Measurements from ENCODE around the gene DYRK3. TPM values are rescaled to one million over a fixed set of nuclear protein-coding genes. Genes with fewer than 3 reads are reported as not detected.

The DYRK3 gene
- total RNA-seq, 4 donors from 2014 or later = 2.5 to 9.1 (median 4.0) TPM

- H3K27me3 ChIP-seq = no peaks in the 10 kb centered on the region
- intact Hi-C loops (cut with DNase I) = no loop called here
- H3K9me3 ChIP-seq = no peaks in the 10 kb centered on the region
- no peak overlapping the region for H3K27ac ChIP-seq
- WGBS, 2 donors = 61 to 79% methylated on average over 3 of the region's 3 CpGs
- no peaks in the 10 kb centered on the region for H3K36me3 ChIP-seq
- DNase-seq = no peak
- TF ChIP-seq POLR2A (IDR thresholded peaks at IDR 0.05) = no peak
- H3K4me3 ChIP-seq = no peak overlapping the region
- peaks cover 0 to 27% (median 18%) of the 10 kb centered on the region in 3 donors for H3K4me1 ChIP-seq
These were observed 43.2 kb downstream of the DYRK3 start for GRCh38 chr1:206678490-206678889.

GRCh38 chr1:206679738-206680211 is 44.4 kb downstream of the DYRK3 start:
- H3K27ac ChIP-seq = no peak overlapping the region
- DNase-seq = no peak
- intact Hi-C loops (cut with DNase I) = no loop called here
- 55 to 74% methylated on average over 5 of the region's 5 CpGs for WGBS, 2 donors
- TF ChIP-seq CTCF (IDR thresholded peaks at IDR 0.05) (no peak), POLR2A (IDR thresholded peaks at IDR 0.05) (no peak)
- peaks cover 6 to 24% (median 15%) of the 10 kb centered on the region in 3 donors for H3K4me1 ChIP-seq
- H3K4me3 ChIP-seq = no peak overlapping the region
- H3K27me3 ChIP-seq = no peaks in the 10 kb centered on the region
- no peaks in the 10 kb centered on the region for H3K9me3 ChIP-seq
- no peaks in the 10 kb centered on the region for H3K36me3 ChIP-seq

GRCh38 chr1:206680279-206680678 is 44.9 kb downstream of the DYRK3 start:
- intact Hi-C loops (cut with DNase I) = no loop called here
- H3K4me3 ChIP-seq = no peak overlapping the region
- H3K27ac ChIP-seq = no peak overlapping the region
- DNase-seq = no peak
- H3K36me3 ChIP-seq = no peaks in the 10 kb centered on the region
- no peak for TF ChIP-seq CTCF (IDR thresholded peaks at IDR 0.05)
- no peak for TF ChIP-seq POLR2A (IDR thresholded peaks at IDR 0.05)
- 65 to 82% methylated on average over 4 of the region's 4 CpGs for WGBS, 2 donors
- H3K4me1 ChIP-seq = peaks cover 6 to 19% (median 10%) of the 10 kb centered on the region in 3 donors
- H3K9me3 ChIP-seq = no peaks in the 10 kb centered on the region
- no peaks in the 10 kb centered on the region for H3K27me3 ChIP-seq

GRCh38 chr1:206681359-206681758 is 46.0 kb downstream of the DYRK3 start:
- no peak overlapping the region for H3K27ac ChIP-seq
- intact Hi-C loops (cut with DNase I) = no loop called here
- 72 to 80% methylated on average over 2 of the region's 2 CpGs for WGBS, 2 donors

GRCh38 chr1:206682111-206682510 is 46.8 kb downstream of the DYRK3 start:
- 60 to 74% methylated on average over 3 of the region's 3 CpGs for WGBS, 2 donors
- H3K27me3 ChIP-seq = no peaks in the 10 kb centered on the region

More at GRCh38 chr1:206681359-206681758, 46.0 kb downstream of the DYRK3 start:
- H3K36me3 ChIP-seq = no peaks in the 10 kb centered on the region
- DNase-seq = no peak
- no peaks in the 10 kb centered on the region for H3K9me3 ChIP-seq
- peaks cover 6 to 15% (median 9%) of the 10 kb centered on the region in 3 donors for H3K4me1 ChIP-seq
- no peak for TF ChIP-seq CTCF (IDR thresholded peaks at IDR 0.05)
- TF ChIP-seq POLR2A (IDR thresholded peaks at IDR 0.05) = no peak
- no peak overlapping the region for H3K4me3 ChIP-seq
- H3K27me3 ChIP-seq = no peaks in the 10 kb centered on the region

More at GRCh38 chr1:206682111-206682510, 46.8 kb downstream of the DYRK3 start:
- Histone ChIP-seq H3K9me3 (no peaks in the 10 kb centered on the region), H3K27ac (no peak overlapping the region), H3K4me1 (peaks cover 12 to 23% (median 16%) of the 10 kb centered on the region in 3 donors), H3K4me3 (no peak overlapping the region), H3K36me3 (no peaks in the 10 kb centered on the region)
- TF ChIP-seq CTCF (IDR thresholded peaks at IDR 0.05) (no peak), POLR2A (IDR thresholded peaks at IDR 0.05) (no peak)
- intact Hi-C loops (cut with DNase I) = no loop called here
- DNase-seq = no peak
